ENCODE data around the gene VOPP1. TPM values are rescaled to one million over a fixed set of nuclear protein-coding genes. Genes with fewer than 3 reads are reported as not detected.
"Not testable (repeated sequence)": the region's sequence is repeated elsewhere in the genome, so short reads cannot be mapped to it uniquely, and the experiment has no call there.

Gene VOPP1
- total RNA-seq, 1 experiment from 2014 or later, result 148 TPM

GRCh38 chr7:55488216-55488615 lies 84.1 kb downstream of the VOPP1 start:
- DNase-seq (ENCODE audit: low spot score), result no peak

- no peak for DNase-seq (ENCODE audit: low spot score)
Observed at GRCh38 chr7:55486991-55487390, 85.3 kb downstream of the VOPP1 start.

GRCh38 chr7:55486192-55486590 lies 86.1 kb downstream of the VOPP1 start:
- DNase-seq (ENCODE audit: low spot score), result no peak

- DNase-seq (ENCODE audit: low spot score), result no peak
Observed at GRCh38 chr7:55485501-55486191, 86.7 kb downstream of the VOPP1 start.

- no peak for DNase-seq (ENCODE audit: low spot score)
Observed at GRCh38 chr7:55484834-55485233, 87.5 kb downstream of the VOPP1 start.

GRCh38 chr7:55484241-55484640 lies 88.1 kb downstream of the VOPP1 start:
- DNase-seq (ENCODE audit: low spot score), result no peak

GRCh38 chr7:55483046-55483445 lies 89.3 kb downstream of the VOPP1 start:
- no peak for DNase-seq (ENCODE audit: low spot score)

- no peak for DNase-seq (ENCODE audit: low spot score)
Observed at GRCh38 chr7:55481155-55481554, 91.1 kb downstream of the VOPP1 start.

- DNase-seq (ENCODE audit: low spot score), result no peak
Observed at GRCh38 chr7:55478700-55479099, 93.6 kb downstream of the VOPP1 start.

GRCh38 chr7:55477781-55478374 lies 94.4 kb downstream of the VOPP1 start:
- peak; percentile 91 for DNase-seq (ENCODE audit: low spot score)

- no peak for DNase-seq (ENCODE audit: low spot score)
Observed at GRCh38 chr7:55476852-55477780, 95.2 kb downstream of the VOPP1 start.

GRCh38 chr7:55475855-55476803 lies 96.2 kb downstream of the VOPP1 start:
- DNase-seq (ENCODE audit: low spot score), result peak; percentile 62

GRCh38 chr7:55474944-55475854 lies 97.1 kb downstream of the VOPP1 start:
- no peak for DNase-seq (ENCODE audit: low spot score)

- DNase-seq (ENCODE audit: low spot score), result no peak
Observed at GRCh38 chr7:55473932-55474331, 98.4 kb downstream of the VOPP1 start.

GRCh38 chr7:55472928-55473725 lies 99.2 kb downstream of the VOPP1 start:
- no peak for DNase-seq (ENCODE audit: low spot score)

GRCh38 chr7:55472406-55472805 lies 99.9 kb downstream of the VOPP1 start:
- DNase-seq (ENCODE audit: low spot score), result not testable (repeated sequence)

GRCh38 chr7:55471594-55471993 lies 100.7 kb downstream of the VOPP1 start:
- not testable (repeated sequence) for DNase-seq (ENCODE audit: low spot score)

- DNase-seq (ENCODE audit: low spot score), result no peak
Observed at GRCh38 chr7:55470261-55470660, 102.0 kb downstream of the VOPP1 start.

GRCh38 chr7:55469721-55470120 lies 102.6 kb downstream of the VOPP1 start:
- DNase-seq (ENCODE audit: low spot score), result no peak
